HL-60 (cell line): ENCODE data around the gene ZNF534.

Experiments used
- CTCF ChIP-seq: IDR thresholded peaks from one replicate; pipeline ENCODE4 v1.5.1; 2011; ENCODE audit warnings: low read length, control low read depth, inconsistent platforms; ENCODE audit not compliant: insufficient read depth
- GABPA ChIP-seq: IDR thresholded peaks from 2 replicates; pipeline ENCODE4 v1.6.1; 2012; ENCODE audit warnings: low read depth
- POLR2AphosphoS5 ChIP-seq: IDR thresholded peaks from 2 replicates; pipeline ENCODE4 v1.6.1; 2012; ENCODE audit warnings: low read depth
- REST ChIP-seq: IDR thresholded peaks from 2 replicates; pipeline ENCODE4 v1.6.1; 2012; ENCODE audit warnings: low read depth; ENCODE audit not compliant: insufficient replicate concordance
- SPI1 ChIP-seq: IDR thresholded peaks from 2 replicates; pipeline ENCODE4 v1.6.1; 2012; ENCODE audit warnings: low read depth, mild to moderate bottlenecking, borderline replicate concordance

- TF ChIP-seq CTCF (no peak), POLR2AphosphoS5 (no peak), REST (no peak), GABPA (no peak), SPI1 (no peak)
These were observed 63.4 kb downstream of the ZNF534 start for GRCh38 chr19:52492201-52492993.
